Panc1 (cell line): ENCODE data around the gene CA10. TPM values are rescaled to one million over a fixed set of nuclear protein-coding genes. Genes with fewer than 3 reads are reported as not detected.

Experiments used
- ATAC-seq: fragments of 200-7000 bp; cut with Tn5 transposase; 2 replicates; pipeline ENCODE4 v1.9.1; 2020; ENCODE audit warnings: mild to moderate bottlenecking, moderate library complexity
- BruUV-seq: library from RNA; stranded (reverse); fragments of 400-500 nt; replicated peaks from 2 replicates; lab custom pipeline; 2021; lab: Mats Ljungman, UMichigan
- CTCF ChIA-PET: fragments of 300-600 bp; sonication (Branson Sonifier 250); formaldehyde crosslinking; loops from one replicate; lab custom pipeline; 2022; ENCODE audit warnings: antibody characterized with exemption; lab: Charles Lee
- POLR2A ChIA-PET: fragments of 300-600 bp; sonication (Branson Sonifier 250); formaldehyde crosslinking; loops from one replicate; lab custom pipeline; 2022; ENCODE audit warnings: antibody characterized with exemption; lab: Charles Lee
- DNase-seq: peaks from one replicate; pipeline ENCODE4 v3.0.0-alpha.2; 2010; ENCODE audit warnings: low read depth, low spot score
- H3K27ac ChIP-seq: 2 replicates; pipeline ENCODE4 v1.5.1; 2011; ENCODE audit warnings: mild to moderate bottlenecking, low read length, inconsistent platforms
- H3K27me3 ChIP-seq: fragments of 200-500 bp; sonication (Bioruptor generic); 2 replicates; pipeline ENCODE4 v1.6.0; 2014; ENCODE audit warnings: low read length, inconsistent platforms; ENCODE audit not compliant: control insufficient read depth, insufficient read depth
- H3K36me3 ChIP-seq: fragments of 200-500 bp; sonication (Bioruptor generic); 2 replicates; pipeline ENCODE4 v1.5.1; 2014; ENCODE audit warnings: inconsistent platforms, mild to moderate bottlenecking, low read length, moderate library complexity; ENCODE audit not compliant: control insufficient read depth, insufficient read depth
- H3K4me1 ChIP-seq: 2 replicates; pipeline ENCODE4 v1.5.1; 2011; ENCODE audit warnings: inconsistent platforms, mild to moderate bottlenecking, low read length, moderate library complexity; ENCODE audit not compliant: control insufficient read depth, insufficient read depth
- H3K4me3 ChIP-seq, 2 experiments: 2 replicates each; pipeline ENCODE4 v1.5.1; 2011 to 2012; ENCODE audit warnings: low read depth in 2 of 2, low read length in 2 of 2, mild to moderate bottlenecking in 2 of 2, inconsistent platforms in 1 of 2, moderate library complexity in 1 of 2
- H3K9me3 ChIP-seq: fragments of 200-500 bp; sonication (Bioruptor generic); 2 replicates; pipeline ENCODE4 v1.5.1; 2014; ENCODE audit warnings: low read depth, mild to moderate bottlenecking, inconsistent platforms, low read length, moderate library complexity; ENCODE audit not compliant: control insufficient read depth, insufficient read depth
- POLR2AphosphoS5 ChIP-seq: IDR thresholded peaks from 2 replicates; pipeline ENCODE4 v1.6.1; 2012; ENCODE audit warnings: mild to moderate bottlenecking, low read depth, low read length, moderate library complexity
- SIN3A ChIP-seq: IDR thresholded peaks from 2 replicates; pipeline ENCODE4 v1.6.1; 2012; ENCODE audit warnings: low read depth, mild to moderate bottlenecking, low read length, moderate library complexity, borderline replicate concordance; ENCODE audit not compliant: insufficient read depth
- TCF7L2 ChIP-seq: IDR thresholded peaks from 2 replicates; pipeline ENCODE4 v1.6.1; 2011; ENCODE audit warnings: mild to moderate bottlenecking, low read depth, low read length, inconsistent platforms
- in situ Hi-C: cut with HindIII; loops from 2 replicates; pipeline ENCODE4 v1.10.0; 2016; ENCODE audit warnings: low sequenced_read_pairs, low pct_unique_long_range_greater_than_20kb
- intact Hi-C: fragments of 100-400 bp; cut with micrococcal nuclease; formaldehyde crosslinking; loops from one replicate; pipeline ENCODE4 v1.10.0; 2022; ENCODE audit not compliant: unreplicated experiment
- total RNA-seq: library from RNA; stranded (reverse); gene quantifications from one replicate; pipeline ENCODE4 v1.2.1, GENCODE V29; 2021; ENCODE audit not compliant: unreplicated experiment
- TF ChIP-seq, protein P1 (sequence below): fragments of 450-650 bp; IDR thresholded peaks from 2 replicates; pipeline ENCODE4 v1.5.1; 2017; ENCODE audit warnings: mild to moderate bottlenecking
- TF ChIP-seq, protein P2 (sequence below), 2 experiments: IDR thresholded peaks; 2 replicates each; pipeline ENCODE4 v1.6.1; 2011 to 2012; ENCODE audit warnings: low read depth in 2 of 2, control low read depth in 1 of 2, low read length in 1 of 2, mild to moderate bottlenecking in 1 of 2, moderate library complexity in 1 of 2; ENCODE audit not compliant: insufficient read depth in 1 of 2

CA10 gene
- total RNA-seq, 1 experiment from 2014 or later = not detected

DNA sequence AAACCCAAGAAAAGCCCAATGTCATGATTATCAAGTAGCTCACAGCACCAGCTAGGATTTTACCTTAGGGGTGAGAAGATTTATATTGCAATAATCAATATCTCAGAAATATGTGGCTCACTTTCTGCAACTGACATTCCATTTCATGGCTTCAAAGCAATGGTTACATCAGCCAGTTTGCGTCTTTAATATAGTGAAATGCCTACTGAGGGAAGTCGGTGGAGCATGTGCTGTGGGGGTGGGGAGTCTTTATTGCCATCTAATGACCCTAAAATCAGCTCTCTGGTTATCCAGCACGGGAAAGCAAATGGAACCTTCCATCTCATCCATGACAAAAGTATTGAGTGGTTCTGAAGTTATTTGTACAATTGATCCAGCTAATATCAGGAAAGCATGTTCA is 395.5 kb downstream of the CA10 start:
- in situ Hi-C loops = no loop called here
- intact Hi-C loops = loop anchor here (5.0 to 10.0 kb wide), 2 partner anchors 62 to 391 kb away; no protein-coding TSS in a partner anchor
- Histone ChIP-seq H3K27me3 (no peaks in the 10 kb centered on the region), H3K27ac (no peak overlapping the region), H3K9me3 (no peaks in the 10 kb centered on the region), H3K36me3 (no peaks in the 10 kb centered on the region), H3K4me1 (no peaks in the 10 kb centered on the region), H3K4me3 (no peak overlapping the region)
- ATAC-seq (no peak), DNase-seq (no peak)
- ChIA-PET POLR2A (no interaction called here), CTCF (no interaction called here)
- no TSS peak for BruUV-seq
- TF ChIP-seq, protein P1, sequence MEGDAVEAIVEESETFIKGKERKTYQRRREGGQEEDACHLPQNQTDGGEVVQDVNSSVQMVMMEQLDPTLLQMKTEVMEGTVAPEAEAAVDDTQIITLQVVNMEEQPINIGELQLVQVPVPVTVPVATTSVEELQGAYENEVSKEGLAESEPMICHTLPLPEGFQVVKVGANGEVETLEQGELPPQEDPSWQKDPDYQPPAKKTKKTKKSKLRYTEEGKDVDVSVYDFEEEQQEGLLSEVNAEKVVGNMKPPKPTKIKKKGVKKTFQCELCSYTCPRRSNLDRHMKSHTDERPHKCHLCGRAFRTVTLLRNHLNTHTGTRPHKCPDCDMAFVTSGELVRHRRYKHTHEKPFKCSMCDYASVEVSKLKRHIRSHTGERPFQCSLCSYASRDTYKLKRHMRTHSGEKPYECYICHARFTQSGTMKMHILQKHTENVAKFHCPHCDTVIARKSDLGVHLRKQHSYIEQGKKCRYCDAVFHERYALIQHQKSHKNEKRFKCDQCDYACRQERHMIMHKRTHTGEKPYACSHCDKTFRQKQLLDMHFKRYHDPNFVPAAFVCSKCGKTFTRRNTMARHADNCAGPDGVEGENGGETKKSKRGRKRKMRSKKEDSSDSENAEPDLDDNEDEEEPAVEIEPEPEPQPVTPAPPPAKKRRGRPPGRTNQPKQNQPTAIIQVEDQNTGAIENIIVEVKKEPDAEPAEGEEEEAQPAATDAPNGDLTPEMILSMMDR = no peak
- TF ChIP-seq TCF7L2 = no peak
- TF ChIP-seq SIN3A = no peak

DNA sequence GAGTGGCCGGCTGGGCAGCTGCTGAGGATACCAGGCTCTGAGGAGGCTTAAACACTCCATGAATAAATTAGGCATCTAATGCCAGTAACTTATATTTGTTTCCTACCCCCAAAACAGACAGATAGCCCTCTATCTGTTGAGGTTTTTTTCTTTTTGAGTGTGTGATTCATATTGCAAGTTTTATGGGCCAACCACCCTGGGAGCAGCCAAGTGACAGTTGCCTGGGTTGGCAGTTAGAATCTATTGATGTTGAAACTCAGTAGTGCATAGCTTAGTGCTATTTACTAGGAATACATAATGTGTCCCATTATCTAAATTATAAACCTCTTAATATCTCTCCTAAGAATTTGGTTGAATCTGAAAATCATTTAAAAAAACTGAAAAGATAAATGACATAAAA is 397.4 kb downstream of the CA10 start:
- H3K27me3 ChIP-seq = no peaks in the 10 kb centered on the region
- H3K36me3 ChIP-seq = no peaks in the 10 kb centered on the region
- intact Hi-C loops = loop anchor here (5.0 to 10.0 kb wide), 2 partner anchors 64 to 389 kb away; no protein-coding TSS in a partner anchor
- no peak for TF ChIP-seq POLR2AphosphoS5
- TF ChIP-seq, protein P1 = no peak
- no peak for TF ChIP-seq SIN3A
- no peak for TF ChIP-seq TCF7L2
- TF ChIP-seq, protein P2, sequence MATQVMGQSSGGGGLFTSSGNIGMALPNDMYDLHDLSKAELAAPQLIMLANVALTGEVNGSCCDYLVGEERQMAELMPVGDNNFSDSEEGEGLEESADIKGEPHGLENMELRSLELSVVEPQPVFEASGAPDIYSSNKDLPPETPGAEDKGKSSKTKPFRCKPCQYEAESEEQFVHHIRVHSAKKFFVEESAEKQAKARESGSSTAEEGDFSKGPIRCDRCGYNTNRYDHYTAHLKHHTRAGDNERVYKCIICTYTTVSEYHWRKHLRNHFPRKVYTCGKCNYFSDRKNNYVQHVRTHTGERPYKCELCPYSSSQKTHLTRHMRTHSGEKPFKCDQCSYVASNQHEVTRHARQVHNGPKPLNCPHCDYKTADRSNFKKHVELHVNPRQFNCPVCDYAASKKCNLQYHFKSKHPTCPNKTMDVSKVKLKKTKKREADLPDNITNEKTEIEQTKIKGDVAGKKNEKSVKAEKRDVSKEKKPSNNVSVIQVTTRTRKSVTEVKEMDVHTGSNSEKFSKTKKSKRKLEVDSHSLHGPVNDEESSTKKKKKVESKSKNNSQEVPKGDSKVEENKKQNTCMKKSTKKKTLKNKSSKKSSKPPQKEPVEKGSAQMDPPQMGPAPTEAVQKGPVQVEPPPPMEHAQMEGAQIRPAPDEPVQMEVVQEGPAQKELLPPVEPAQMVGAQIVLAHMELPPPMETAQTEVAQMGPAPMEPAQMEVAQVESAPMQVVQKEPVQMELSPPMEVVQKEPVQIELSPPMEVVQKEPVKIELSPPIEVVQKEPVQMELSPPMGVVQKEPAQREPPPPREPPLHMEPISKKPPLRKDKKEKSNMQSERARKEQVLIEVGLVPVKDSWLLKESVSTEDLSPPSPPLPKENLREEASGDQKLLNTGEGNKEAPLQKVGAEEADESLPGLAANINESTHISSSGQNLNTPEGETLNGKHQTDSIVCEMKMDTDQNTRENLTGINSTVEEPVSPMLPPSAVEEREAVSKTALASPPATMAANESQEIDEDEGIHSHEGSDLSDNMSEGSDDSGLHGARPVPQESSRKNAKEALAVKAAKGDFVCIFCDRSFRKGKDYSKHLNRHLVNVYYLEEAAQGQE (IDR thresholded peaks at IDR 0.05; ENCODE audit: insufficient read depth in 1 of 2, low read depth in 2 of 2, low read length in 1 of 2) = no peak
- H3K4me1 ChIP-seq = no peaks in the 10 kb centered on the region
- in situ Hi-C loops = no loop called here
- no peak overlapping the region for H3K4me3 ChIP-seq
- no peaks in the 10 kb centered on the region for H3K9me3 ChIP-seq
- H3K27ac ChIP-seq = no peak overlapping the region
- ChIA-PET CTCF (no interaction called here), POLR2A (no interaction called here)
- no TSS peak for BruUV-seq
- ATAC-seq (no peak), DNase-seq (no peak)
